ENCODE measurements around the gene TSC2. TPM values are rescaled to one million over a fixed set of nuclear protein-coding genes. Genes with fewer than 3 reads are reported as not detected.
A peak's percentile ranks its signal among the peaks of the same experiment; 100 is the strongest.

Gene TSC2
- total and polyA plus RNA-seq, 9 of the 15 experiments (the other 6 are each of a cell fraction or from before 2014, with no cell fraction given), result 1.3 to 68.1 (median 16.6) TPM

GRCh38 chr16:2027024-2028010, 20.5 kb upstream of the TSC2 start (continued):
- TF ChIP-seq MNT (conservative IDR thresholded peaks at IDR 0.05) (peak; percentile 80 to 87), ZNF311 (CRISPR knock-in tag; IDR thresholded peaks at IDR 0.05) (no peak), CEBPG (CRISPR knock-in tag; IDR thresholded peaks at IDR 0.05) (no peak), CEBPG (tag; conservative IDR thresholded peaks at IDR 0.05 in 1 of 2, IDR thresholded peaks at IDR 0.05 in 1 of 2) (no peak), POLR2H (tag; IDR thresholded peaks at IDR 0.05; ENCODE audit: low read depth) (no peak), YBX1 (IDR thresholded peaks at IDR 0.05) (no peak)

GRCh38 chr16:2028146-2028545, 19.6 kb upstream of the TSC2 start:
- peaks cover 3% of the 10 kb centered on the region for H3K9me1 ChIP-seq (ENCODE audit: control insufficient read depth, insufficient read depth, low read length)
- peak; percentile 37 for FAIRE-seq
- WGBS (ENCODE audit: insufficient coverage, low coverage, missing lambda C conversion rate), result 62% methylated on average over 3 of the region's 3 CpGs
- H3K4me1 ChIP-seq (replicated peaks in 1 of 2; ENCODE audit: control insufficient read depth in 2 of 2, insufficient read depth in 2 of 2, low read length in 2 of 2), result peaks cover 28 to 83% of the 10 kb centered on the region in 2 experiments
- H2AFZ ChIP-seq (ENCODE audit: low read depth, low read length), result no peak overlapping the region
- ChIA-PET CTCF (ENCODE audit: low intra/inter-chr PET ratio) (no interaction called here), POLR2A (interaction anchor here (0.8 to 1.0 kb wide), 2 partner anchors 126 to 127 kb away, joined by 3 to 5 read pairs; partner anchors contain the start of gene TRAF7)
- H3K27ac ChIP-seq (ENCODE audit: extremely low read depth, low read depth, low read length), result no peak overlapping the region
- peak overlapping the region in 1 of 2 experiments; percentile 85; a peak in 2 of 4 replicates for H3K9ac ChIP-seq (ENCODE audit: insufficient read depth in 1 of 2, low read depth in 2 of 2, low read length in 2 of 2)
- no peak overlapping the region for H3K4me3 ChIP-seq
- H3K36me3 ChIP-seq (ENCODE audit: control insufficient read depth, insufficient read depth, low read length), result peaks cover 7% of the 10 kb centered on the region; the same call in 1 of the 3 replicates
- peaks cover 16% of the 10 kb centered on the region for H3K79me2 ChIP-seq (ENCODE audit: control insufficient read depth, insufficient read depth, low read length)
- no peak for ATAC-seq
- H3K9me3 ChIP-seq (replicated peaks; ENCODE audit: control insufficient read depth, insufficient read depth, low read depth, low read length), result no peaks in the 10 kb centered on the region
- no TSS peak for BruUV-seq (replicated peaks)
- 0 out of 2 replicates have a peak, but pooled peaks cover 7% of the 10 kb centered on the region for H4K20me1 ChIP-seq (replicated peaks; ENCODE audit: control insufficient read depth, insufficient read depth, low read length)
- DNase-seq (ENCODE audit: extremely low read depth in 1 of 4, low spot score in 3 of 4), result no peak
- H3K4me2 ChIP-seq (ENCODE audit: insufficient read depth, low read length), result peak overlapping the region; percentile 93; the same call in 1 of the 2 replicates
- in situ Hi-C loops (cut with MboI) (no loop called here), intact Hi-C loops (cut with micrococcal nuclease) (no loop called here)
- no peaks in the 10 kb centered on the region for H3K27me3 ChIP-seq (ENCODE audit: control insufficient read depth in 2 of 2, insufficient read depth in 2 of 2, low read length in 2 of 2)
- TF ChIP-seq MTA2 (IDR thresholded peaks at IDR 0.05; ENCODE audit: low read depth) (no peak), ETV5 (CRISPR knock-in tag; IDR thresholded peaks at IDR 0.05; ENCODE audit: low read depth) (no peak), ZBED1 (IDR thresholded peaks at IDR 0.05) (no peak), MTA3 (IDR thresholded peaks at IDR 0.05; ENCODE audit: borderline replicate concordance) (no peak), TRIM25 (IDR thresholded peaks at IDR 0.05; ENCODE audit: borderline replicate concordance) (no peak), KAT7 (CRISPR knock-in tag; IDR thresholded peaks at IDR 0.05; ENCODE audit: borderline replicate concordance) (no peak), ZNF12 (CRISPR knock-in tag; IDR thresholded peaks at IDR 0.05) (no peak), FOXJ2 (tag; IDR thresholded peaks at IDR 0.05) (no peak), FOXA3 (CRISPR knock-in tag; conservative IDR thresholded peaks at IDR 0.05 in 1 of 2, IDR thresholded peaks at IDR 0.05 in 1 of 2) (no peak)

All from K562 (cell line).